GM20431 (cell line): ENCODE results near the gene CYP1A2.
"Not testable (repeated sequence)": the region's sequence is repeated elsewhere in the genome, so short reads cannot be mapped to it uniquely, and the experiment has no call there.

ENCODE experiments used
- in situ Hi-C: fragments of 300-500 bp; cut with MseI, MboI; formaldehyde crosslinking; loops from one replicate; pipeline ENCODE4 v1.15.0; 2020; ENCODE audit warnings: low sequenced_read_pairs; ENCODE audit not compliant: unreplicated experiment

CYP1A2 gene

GRCh38 chr15:74773731-74774252 lies 25.1 kb downstream of the CYP1A2 start:
- in situ Hi-C loops, result loop anchor here (25.0 kb wide), 1 partner anchor 411 kb away; the partner anchor contains the start of gene CYP11A1

DNA sequence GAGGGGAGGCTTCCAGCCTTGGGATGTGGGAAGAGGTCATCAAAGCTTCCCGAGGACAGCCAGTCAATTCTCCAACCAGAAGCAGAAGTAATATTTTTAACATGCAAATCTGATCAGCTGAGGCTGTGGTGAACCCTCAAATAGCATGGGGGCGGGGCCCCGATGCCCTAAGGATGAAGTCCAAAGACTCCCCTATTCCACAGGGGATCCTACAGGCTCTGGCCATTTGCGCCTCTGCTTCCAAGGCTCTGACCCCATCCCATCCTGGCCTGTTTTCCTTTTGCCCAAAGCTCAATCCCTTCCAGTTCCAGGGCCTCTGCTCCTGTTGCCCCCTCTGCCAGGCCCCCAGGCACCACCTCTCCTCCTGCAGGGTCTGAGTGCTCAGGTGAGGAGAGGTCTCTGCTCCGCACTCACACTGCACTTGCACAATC lies 26.5 kb downstream of the CYP1A2 start:
- in situ Hi-C loops, result no loop called here

- in situ Hi-C loops, result no loop called here
Observed at GRCh38 chr15:74775894-74776293, 27.2 kb downstream of the CYP1A2 start.

GRCh38 chr15:74776821-74777768 lies 28.4 kb downstream of the CYP1A2 start:
- in situ Hi-C loops, result no loop called here

DNA sequence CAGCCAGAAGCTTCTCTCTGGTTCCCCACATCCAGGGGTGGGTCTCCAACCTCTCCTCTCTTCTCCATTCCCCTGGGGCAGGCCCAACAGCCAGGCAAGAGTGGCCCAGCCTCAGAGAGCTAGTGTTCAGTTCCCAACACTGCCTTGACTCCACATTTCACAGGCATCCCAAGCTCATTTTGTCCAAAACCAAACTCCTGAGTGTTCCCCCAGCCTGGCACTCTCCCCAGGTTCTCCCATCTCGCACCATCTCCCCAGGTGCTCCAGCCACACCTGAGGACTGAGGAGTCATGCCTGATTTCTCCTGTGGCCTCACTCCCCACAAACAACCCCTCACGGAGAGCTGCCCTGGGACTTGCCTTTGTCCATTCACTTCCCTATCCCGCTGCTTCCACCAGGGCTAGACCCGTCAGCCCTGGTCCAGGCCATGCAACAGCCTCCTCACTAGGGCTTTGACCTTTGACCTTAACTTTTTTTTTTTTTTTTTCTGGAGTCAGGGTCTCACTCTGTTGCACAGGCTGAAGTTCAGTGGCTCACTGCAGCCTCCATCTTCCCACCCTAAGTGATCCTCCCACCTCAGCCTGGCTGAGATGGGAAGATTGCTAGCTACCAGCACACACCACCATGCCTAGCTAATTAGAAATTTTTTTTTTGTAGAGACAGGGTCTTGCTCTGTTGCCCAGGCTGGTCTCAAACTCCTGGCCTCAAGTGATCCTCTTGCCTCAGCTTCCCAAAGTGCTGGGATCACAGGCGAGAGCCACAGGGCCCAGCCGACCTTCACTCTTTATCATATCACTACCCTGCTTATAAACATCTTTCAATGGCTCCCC lies 29.3 kb downstream of the CYP1A2 start:
- in situ Hi-C loops, result no loop called here

GRCh38 chr15:74778599-74778970 lies 29.9 kb downstream of the CYP1A2 start:
- in situ Hi-C loops, result no loop called here

DNA sequence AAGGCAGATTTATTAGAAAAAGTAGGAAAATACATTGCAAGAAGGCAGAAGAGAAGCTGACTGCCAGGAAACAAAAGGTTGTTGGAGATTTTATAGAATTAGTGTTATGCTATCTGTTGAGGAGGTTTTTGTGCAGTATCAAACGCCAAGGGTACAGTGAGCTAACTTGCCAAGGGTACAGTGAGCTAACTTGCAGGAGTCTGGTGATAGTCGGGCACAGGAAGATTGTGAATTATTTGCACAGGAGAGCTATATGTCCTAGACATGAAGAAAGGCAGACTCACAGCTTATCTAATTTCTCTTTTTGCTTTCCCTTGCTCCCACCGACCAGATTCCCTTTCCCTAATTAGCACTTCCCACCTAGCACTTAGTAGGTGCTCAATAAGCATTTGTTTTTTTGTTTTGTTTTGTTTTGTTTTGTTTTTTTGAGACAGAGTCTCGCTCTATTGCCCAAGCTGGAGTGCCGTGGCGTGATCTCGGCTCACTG lies 30.6 kb downstream of the CYP1A2 start:
- in situ Hi-C loops, result no loop called here

GRCh38 chr15:74780523-74781430 lies 32.1 kb downstream of the CYP1A2 start:
- in situ Hi-C loops, result no loop called here

DNA sequence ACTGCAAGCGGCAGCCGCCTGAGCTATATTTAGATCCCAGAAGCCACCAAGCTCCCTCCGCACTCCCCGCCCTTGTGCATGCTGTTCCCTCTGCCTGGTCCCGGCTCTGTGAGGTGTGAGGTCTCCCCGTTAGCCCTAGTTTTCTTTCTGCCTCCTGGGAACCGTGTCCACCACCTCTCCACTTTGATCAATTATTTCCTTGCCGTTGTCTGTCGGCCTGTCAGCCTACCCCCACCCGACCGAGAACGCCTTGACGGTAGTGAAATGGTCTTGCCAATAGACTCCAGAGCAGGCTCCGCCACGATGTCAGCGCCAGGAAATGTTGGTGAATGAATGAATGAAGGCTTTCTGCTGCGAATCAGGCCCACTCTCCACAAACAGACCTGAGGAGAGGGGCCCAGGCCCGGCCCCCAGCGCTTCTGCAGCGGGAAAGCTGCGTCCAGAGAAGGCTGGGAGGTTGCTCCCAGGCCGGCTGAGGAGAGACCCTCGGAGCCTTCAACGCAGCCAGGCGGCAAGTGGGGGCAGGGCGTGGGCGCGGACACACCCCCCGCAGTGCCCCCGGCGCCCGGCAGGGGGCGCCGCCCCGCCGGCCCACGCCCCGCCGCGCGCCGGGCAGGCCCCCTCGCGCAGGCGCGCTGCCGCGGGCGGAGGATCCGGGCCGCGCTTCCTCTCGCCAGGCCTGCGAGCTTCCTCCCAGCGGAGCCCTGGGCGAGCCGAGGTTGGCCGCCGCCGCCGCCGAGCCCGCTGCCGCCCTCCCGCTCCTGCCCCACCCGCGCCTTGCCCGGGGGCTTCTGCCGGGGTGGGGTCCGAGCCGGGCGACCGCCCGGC lies 33.0 kb downstream of the CYP1A2 start, which contains the start of gene CSK:
Gene CSK, plus strand, starts transcription at position 650 of the 828 bp plus-strand sequence. CDS start 16,218 bp downstream, outside the sequence.
- in situ Hi-C loops, result no loop called here

- in situ Hi-C loops, result no loop called here
Observed at GRCh38 chr15:74782259-74783071, 33.8 kb downstream of the CYP1A2 start.

- in situ Hi-C loops, result no loop called here
Observed at GRCh38 chr15:74783072-74783807, 34.6 kb downstream of the CYP1A2 start.

DNA sequence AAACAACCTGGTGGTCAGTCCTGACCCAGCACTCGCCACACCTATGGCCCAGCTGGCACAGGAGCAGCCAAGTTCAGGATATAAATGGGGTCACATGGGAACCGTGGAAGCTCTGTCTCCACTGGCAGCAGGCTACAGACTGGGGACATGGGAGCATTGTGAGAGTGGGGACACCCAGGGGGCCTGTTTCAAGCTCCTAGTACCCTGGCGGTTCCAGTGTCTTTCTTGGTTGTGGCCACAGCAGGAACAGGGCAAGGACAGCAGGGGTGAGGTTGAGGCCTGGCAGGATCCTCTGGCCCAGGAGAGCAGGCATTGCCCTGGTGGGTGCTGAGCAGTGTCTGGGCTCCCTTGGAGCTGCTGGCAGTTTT lies 35.1 kb downstream of the CYP1A2 start:
- in situ Hi-C loops, result no loop called here

DNA sequence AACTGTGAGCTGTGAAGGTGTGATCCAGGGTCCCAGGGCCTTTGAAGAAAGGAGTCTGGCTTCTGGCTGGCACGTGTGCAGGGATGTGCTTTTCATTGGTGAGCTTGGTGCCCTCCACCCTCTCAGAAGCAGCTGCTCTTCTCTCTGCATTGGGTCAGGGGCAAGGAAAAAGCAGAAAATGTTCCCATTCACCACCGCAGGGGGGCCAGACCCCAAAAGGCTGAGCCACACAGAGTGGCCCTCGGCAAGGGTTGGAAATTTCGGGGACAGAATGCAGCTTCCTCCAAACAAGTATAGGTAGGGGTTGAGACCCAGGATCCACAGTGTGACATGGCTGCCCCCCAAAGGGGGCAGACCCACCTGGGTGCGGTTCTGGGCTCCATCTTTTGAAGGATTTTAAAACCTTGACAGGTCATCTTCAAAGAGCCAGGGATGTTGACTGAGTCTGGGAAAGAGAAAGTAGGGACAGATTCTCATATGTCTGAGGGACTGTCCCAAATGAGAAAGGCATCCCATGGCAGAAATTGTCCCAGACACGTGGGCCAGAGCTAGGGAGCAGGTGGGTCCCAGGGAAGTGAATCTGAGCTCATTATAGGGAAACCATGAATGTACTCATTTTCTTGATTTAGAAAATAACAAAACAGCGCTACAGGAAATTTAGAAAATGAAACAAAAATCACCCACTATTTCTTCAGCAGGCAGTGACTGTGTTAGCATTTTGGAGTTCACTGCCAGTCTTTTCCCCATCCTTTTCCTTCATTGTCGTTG lies 36.0 kb downstream of the CYP1A2 start:
- in situ Hi-C loops, result no loop called here

DNA sequence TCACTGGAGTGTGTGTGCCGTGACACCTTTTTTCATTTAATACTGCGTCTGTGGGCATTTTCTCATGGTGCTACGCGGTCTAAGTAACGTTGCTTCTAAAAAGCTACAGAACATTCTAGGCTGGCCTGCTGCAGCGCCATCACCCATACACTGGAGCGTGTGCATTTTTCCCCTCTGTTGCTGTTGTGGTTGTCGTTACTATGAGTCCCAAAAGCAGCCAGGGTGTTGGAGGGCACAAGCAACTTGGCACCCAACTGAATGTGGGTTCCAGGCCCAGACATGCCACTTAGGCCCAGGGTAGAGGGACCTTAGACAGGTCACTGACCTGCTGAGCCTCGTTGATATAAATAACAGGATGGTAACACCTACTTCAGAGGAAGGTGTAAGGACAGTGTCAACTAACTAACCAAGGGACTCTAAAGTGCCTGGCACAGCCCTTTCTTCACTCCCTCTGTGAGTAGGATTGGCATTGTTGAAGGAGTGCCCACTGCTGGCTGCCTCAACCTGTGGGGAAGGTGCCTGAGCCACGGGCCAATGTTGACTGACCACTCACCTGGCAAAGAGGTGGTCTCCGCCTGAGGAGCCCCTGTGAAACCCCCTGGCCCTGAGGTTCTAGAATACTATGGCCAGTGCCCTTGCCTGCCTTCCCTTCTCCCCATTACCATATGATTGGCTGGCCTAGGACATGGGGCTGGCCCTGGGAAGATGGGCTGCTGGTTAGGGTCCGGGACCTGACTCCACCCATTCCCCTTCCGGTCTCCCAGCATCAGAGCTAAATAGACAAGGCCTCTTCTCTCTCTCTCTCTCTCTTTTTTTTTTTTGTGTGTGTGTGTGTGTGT lies 36.8 kb downstream of the CYP1A2 start:
- in situ Hi-C loops, result no loop called here

- in situ Hi-C loops, result not testable (repeated sequence)
Observed at GRCh38 chr15:74786081-74786480, 37.4 kb downstream of the CYP1A2 start.
